Thyroid gland (tissue), 4 donors: ENCODE results near the gene PIANP. TPM values are rescaled to one million over a fixed set of nuclear protein-coding genes. Genes with fewer than 3 reads are reported as not detected.

Source experiments
- DNase-seq, 2 donors: peaks; one replicate each; pipeline ENCODE4 v3.0.0-alpha.2; 2019
- H3K27ac ChIP-seq, 3 donors: fragments of 200-600 bp; sonication (generic); 1 replicate in 2 of 3; 2 replicates in 1 of 3; pipeline ENCODE4 v1.5.1; 2016 to 2019; ENCODE audit warnings: mild to moderate bottlenecking in 1 of 3, moderate library complexity in 1 of 3
- H3K27me3 ChIP-seq: fragments of 200-600 bp; sonication (generic); one replicate; pipeline ENCODE4 v1.5.1; 2019
- H3K36me3 ChIP-seq, 2 donors: fragments of 200-600 bp; sonication (generic); one replicate each; pipeline ENCODE4 v1.5.1; 2016 to 2019
- H3K4me1 ChIP-seq, 2 donors: fragments of 200-600 bp; sonication (generic); one replicate each; pipeline ENCODE4 v1.5.1; 2017 to 2019
- H3K4me3 ChIP-seq, 3 donors: fragments of 200-600 bp; sonication (generic); replicated peaks in 1 of 3; 1 replicate in 2 of 3; 2 replicates in 1 of 3; pipeline ENCODE4 v1.5.1; 2016; ENCODE audit warnings: mild to moderate bottlenecking in 1 of 3
- H3K9me3 ChIP-seq: fragments of 200-600 bp; sonication (generic); one replicate; pipeline ENCODE4 v1.5.1; 2017
- CTCF ChIP-seq, 6 experiments: fragments of 200-600 bp in 3 of 6; fragments of 450-650 bp in 3 of 6; sonication (generic) in 3 of 6; IDR thresholded peaks; one replicate each; pipeline ENCODE4 v1.5.1; 2016 to 2019; ENCODE audit warnings: antibody characterized with exemption in 6 of 6, mild to moderate bottlenecking in 2 of 6, inconsistent platforms in 1 of 6, moderate library complexity in 1 of 6
- POLR2A ChIP-seq, 2 donors: fragments of 450-650 bp; IDR thresholded peaks; one replicate each; pipeline ENCODE4 v1.6.1; 2017; ENCODE audit warnings: antibody characterized with exemption in 2 of 2, mild to moderate bottlenecking in 2 of 2, moderate library complexity in 1 of 2
- WGBS, 2 donors: methylation state at CpG; one replicate each; pipeline ENCODE4 v1.1.5; 2017; 5-methylcytosine and 5-hydroxymethylcytosine counted together
- intact Hi-C: fragments of 100-400 bp; cut with DNase I; formaldehyde crosslinking; loops from one replicate; pipeline ENCODE4 v1.15.1; 2023
- total RNA-seq, 4 donors: library from RNA; depleted of rRNA; stranded (reverse); fragments of >200 nt; gene quantifications; one replicate each; pipeline ENCODE4 v1.2.3, GENCODE V29; 2016

The PIANP gene
- total RNA-seq, 4 donors from 2014 or later: 0.11 to 0.39 TPM; not detected in 2

GRCh38 chr12:6688999-6689882 lies 11.4 kb downstream of the PIANP start, which contains the start of gene ZNF384:
ZNF384 (minus strand) TSS chr12:6689375; CDS start chr12:6679520, 9,855 bp downstream.
- TF ChIP-seq POLR2A (IDR thresholded peaks at IDR 0.05) (peak in 1 of 2 donors; percentile 48), CTCF (IDR thresholded peaks at IDR 0.05) (peak in 3 of 6 experiments; percentile 33 to 45 (median 36))
- H3K27ac ChIP-seq: peak within 1 kb of the TSS; percentile 85 to 99 (median 96)
- WGBS, 2 donors: 1 to 2% methylated on average over 44 to 46 of the region's 72 CpGs
- peaks cover 21 to 31% of the 10 kb centered on the region in 2 donors for H3K4me1 ChIP-seq
- peak within 1 kb of the TSS; percentile 55 to 91 (median 80) for H3K4me3 ChIP-seq
- DNase-seq: peak; percentile 98 to 99
- no peaks in the 10 kb centered on the region for H3K36me3 ChIP-seq
- H3K9me3 ChIP-seq: no peaks in the 10 kb centered on the region
- no peaks in the 10 kb centered on the region for H3K27me3 ChIP-seq
- intact Hi-C loops: no loop called here

GRCh38 chr12:6688543-6688998 lies 12.0 kb downstream of the PIANP start:
- WGBS, 2 donors: 1 to 2% methylated on average over 11 to 13 of the region's 13 CpGs
- Histone ChIP-seq H3K4me1 (peaks cover 21 to 31% of the 10 kb centered on the region in 2 donors), H3K9me3 (no peaks in the 10 kb centered on the region), H3K27me3 (no peaks in the 10 kb centered on the region), H3K4me3 (peak overlapping the region; percentile 17 to 91 (median 80)), H3K27ac (peak overlapping the region; percentile 85 to 99 (median 96)), H3K36me3 (no peaks in the 10 kb centered on the region)
- DNase-seq: peak; percentile 16 to 41
- TF ChIP-seq CTCF (IDR thresholded peaks at IDR 0.05) (no peak), POLR2A (IDR thresholded peaks at IDR 0.05) (no peak)
- intact Hi-C loops: no loop called here

GRCh38 chr12:6685814-6686213 lies 14.8 kb downstream of the PIANP start:
- DNase-seq: no peak
- no peak overlapping the region for H3K4me3 ChIP-seq
- intact Hi-C loops: no loop called here
- H3K27ac ChIP-seq: no peak overlapping the region
- 86 to 87% methylated on average over 3 of the region's 3 CpGs for WGBS, 2 donors
- TF ChIP-seq POLR2A (IDR thresholded peaks at IDR 0.05) (no peak), CTCF (IDR thresholded peaks at IDR 0.05) (no peak)
- H3K9me3 ChIP-seq: no peaks in the 10 kb centered on the region
- no peaks in the 10 kb centered on the region for H3K27me3 ChIP-seq
- H3K4me1 ChIP-seq: peaks cover 21 to 27% of the 10 kb centered on the region in 2 donors
- H3K36me3 ChIP-seq: peaks cover 4 to 5% of the 10 kb centered on the region in 2 donors

- 67 to 75% methylated on average over 6 of the region's 6 CpGs for WGBS, 2 donors
- Histone ChIP-seq H3K36me3 (peaks cover 4 to 5% of the 10 kb centered on the region in 2 donors), H3K27ac (no peak overlapping the region), H3K27me3 (no peaks in the 10 kb centered on the region), H3K4me1 (peaks cover 17 to 21% of the 10 kb centered on the region in 2 donors), H3K9me3 (no peaks in the 10 kb centered on the region), H3K4me3 (no peak overlapping the region)
- intact Hi-C loops: no loop called here
- TF ChIP-seq CTCF (IDR thresholded peaks at IDR 0.05) (peak in 3 of 6 experiments; percentile 19 to 39 (median 28)), POLR2A (IDR thresholded peaks at IDR 0.05) (no peak)
- no peak for DNase-seq
These were observed 16.0 kb downstream of the PIANP start for GRCh38 chr12:6684609-6685008.

- H3K4me3 ChIP-seq: no peak overlapping the region
- WGBS, 2 donors: 96 to 98% methylated on average over 5 of the region's 5 CpGs
- no peaks in the 10 kb centered on the region for H3K9me3 ChIP-seq
- no peak for TF ChIP-seq CTCF (IDR thresholded peaks at IDR 0.05)
- peaks cover 55 to 59% of the 10 kb centered on the region in 2 donors for H3K36me3 ChIP-seq
- no peaks in the 10 kb centered on the region for H3K27me3 ChIP-seq
- intact Hi-C loops: no loop called here
- H3K4me1 ChIP-seq: no peaks in the 10 kb centered on the region
- no peak for DNase-seq
- H3K27ac ChIP-seq: no peak overlapping the region
These were observed 23.7 kb downstream of the PIANP start for GRCh38 chr12:6676962-6677361.
